GM12873 (cell line): ENCODE data around the gene TMEM237.

Experiments used
- CTCF ChIP-seq: IDR thresholded peaks from 2 replicates; pipeline ENCODE4 v1.5.1; 2012; ENCODE audit warnings: low read depth, mild to moderate bottlenecking, moderate library complexity, low read length, control low read depth; ENCODE audit not compliant: insufficient read depth; ENCODE audit errors: missing control alignments

TMEM237 gene

GRCh38 chr2:201654616-201655384, 11.5 kb upstream of the TMEM237 start:
- TF ChIP-seq CTCF, result no peak

DNA sequence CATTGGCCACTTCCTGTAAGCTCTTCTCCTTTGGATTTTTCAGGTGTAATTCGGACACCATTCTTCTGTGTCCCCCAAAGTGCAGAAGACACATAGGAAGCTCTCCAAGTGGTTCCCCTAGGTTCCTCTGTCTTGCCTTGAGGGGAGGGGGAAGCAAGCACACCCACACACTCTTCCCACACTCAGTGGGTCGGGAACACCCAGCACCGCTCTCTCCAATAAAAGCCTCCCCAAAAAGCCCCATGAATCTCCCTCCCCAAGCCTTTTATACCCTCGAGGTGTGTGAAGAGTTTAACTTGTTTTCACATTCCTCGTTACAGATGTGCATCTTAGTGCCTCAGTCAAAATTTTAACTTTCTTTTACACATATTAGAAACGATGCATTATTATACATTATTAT, 9.9 kb upstream of the TMEM237 start:
- TF ChIP-seq CTCF, result no peak

DNA sequence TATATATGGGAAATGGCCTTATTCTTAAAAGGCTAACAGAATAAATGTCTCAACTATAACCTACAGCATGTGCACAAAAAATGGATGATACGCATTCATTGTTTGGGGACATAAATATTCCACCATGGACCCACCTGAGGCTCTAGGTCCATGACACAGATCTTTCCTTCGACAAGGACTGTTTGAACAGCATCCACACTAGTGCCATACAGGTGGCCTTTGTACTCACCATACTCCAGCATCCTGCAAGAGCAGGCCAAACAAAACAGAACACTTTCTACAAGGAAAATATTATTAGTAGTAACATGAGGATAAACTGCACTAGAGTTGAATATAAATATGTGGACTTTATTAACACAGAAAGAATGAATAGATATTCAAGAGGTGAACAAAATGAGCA, 6.1 kb upstream of the TMEM237 start:
- no peak for TF ChIP-seq CTCF

GRCh38 chr2:201647431-201647830, 4.1 kb upstream of the TMEM237 start:
- TF ChIP-seq CTCF, result no peak

GRCh38 chr2:201644001-201644400, 698 bp upstream of the TMEM237 start:
- no peak for TF ChIP-seq CTCF

DNA sequence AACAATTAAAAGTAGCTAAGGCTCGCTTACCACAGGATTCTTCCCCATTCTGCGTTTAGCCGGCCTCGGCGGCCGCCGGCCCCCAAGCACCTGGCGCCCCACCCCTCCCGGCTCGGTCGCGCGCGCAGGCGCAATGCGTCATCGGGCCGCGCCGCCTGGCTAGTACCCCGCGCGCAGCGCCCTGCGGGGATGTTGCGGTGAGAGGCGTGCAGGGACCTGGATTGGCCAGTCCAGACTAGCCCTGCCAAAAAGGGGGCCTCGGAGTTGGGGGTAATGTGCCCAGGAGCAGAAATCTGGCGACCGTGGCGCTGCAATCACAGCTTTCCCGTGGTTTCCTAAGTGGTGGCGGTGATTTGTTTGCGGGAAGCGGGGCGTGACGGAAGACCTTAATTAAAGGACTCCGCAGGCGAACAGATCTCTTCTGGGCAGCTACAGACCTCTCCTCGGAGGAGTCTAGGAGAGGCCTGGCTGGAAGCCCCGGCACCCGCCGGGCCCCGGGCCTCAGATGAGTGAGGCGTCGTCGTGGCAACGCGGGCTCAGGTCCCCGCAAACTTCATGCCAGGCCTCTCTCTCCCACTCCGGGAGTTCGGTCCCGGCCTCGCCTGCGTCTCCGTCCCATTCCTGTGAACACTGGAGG, 606 bp downstream of the TMEM237 start:
- no peak for TF ChIP-seq CTCF

- no peak for TF ChIP-seq CTCF
Measured at GRCh38 chr2:201642086-201642578, 1.2 kb downstream of the TMEM237 start.
